GM12892 (cell line): ENCODE data around the gene CDK2AP2.

Source experiments
- DNase-seq: peaks from one replicate; pipeline ENCODE4 v3.0.0; 2011; ENCODE audit not compliant: insufficient read length
- FAIRE-seq: peaks from 2 replicates; lab custom pipeline; 2011; peaks lifted over from hg19 to GRCh38; lab: Jason Lieb, UNC
- POLR2A ChIP-seq: IDR thresholded peaks from 2 replicates; pipeline ENCODE4 v1.6.1; 2011; ENCODE audit warnings: low read depth, low read length, control low read depth
- POLR2AphosphoS5 ChIP-seq: IDR thresholded peaks from 2 replicates; pipeline ENCODE4 v1.6.1; 2011; ENCODE audit warnings: low read depth, low read length, control low read depth
- TAF1 ChIP-seq: IDR thresholded peaks from 2 replicates; pipeline ENCODE4 v1.6.1; 2011; ENCODE audit warnings: low read depth, mild to moderate bottlenecking, control low read depth, low read length, borderline replicate concordance

The CDK2AP2 gene

GRCh38 chr11:67463680-67464410 lies 44.1 kb downstream of the CDK2AP2 start:
- FAIRE-seq, result no peak
- no peak for DNase-seq
- TF ChIP-seq POLR2AphosphoS5 (no peak), POLR2A (no peak; the same call in 1 of the 2 replicates), TAF1 (no peak)

- FAIRE-seq (no peak), DNase-seq (no peak)
- TF ChIP-seq TAF1, result no peak
Measured at GRCh38 chr11:67463186-67463585, 44.8 kb downstream of the CDK2AP2 start.

GRCh38 chr11:67458266-67458665 lies 49.7 kb downstream of the CDK2AP2 start:
- DNase-seq (no peak), FAIRE-seq (no peak)
- TF ChIP-seq POLR2A (no peak), TAF1 (no peak), POLR2AphosphoS5 (no peak)

- no peak for TF ChIP-seq POLR2A
- no peak for TF ChIP-seq POLR2AphosphoS5
- TF ChIP-seq TAF1, result no peak
- no peak for DNase-seq
- no peak for FAIRE-seq
Measured at GRCh38 chr11:67457453-67457852, 50.5 kb downstream of the CDK2AP2 start.
